GM12864 (cell line): ENCODE measurements around the gene VPS13D.

Experiments used
- DNase-seq: peaks from one replicate; pipeline ENCODE4 v3.0.0-alpha.2; 2011; ENCODE audit warnings: low read depth
- H3K4me3 ChIP-seq: 2 replicates; pipeline ENCODE4 v1.5.1; 2011; ENCODE audit warnings: mild to moderate bottlenecking, low read depth, low read length, control low read depth
- TF ChIP-seq, protein P1 (sequence below): IDR thresholded peaks from 2 replicates; pipeline ENCODE4 v1.5.1; 2011; ENCODE audit warnings: low read depth, mild to moderate bottlenecking, moderate library complexity, low read length, control low read depth, inconsistent platforms; ENCODE audit errors: missing control alignments

VPS13D gene

GRCh38 chr1:12417389-12417788 is 187.6 kb downstream of the VPS13D start:
- DNase-seq, result no peak
- no peak overlapping the region for H3K4me3 ChIP-seq
- TF ChIP-seq, protein P1, sequence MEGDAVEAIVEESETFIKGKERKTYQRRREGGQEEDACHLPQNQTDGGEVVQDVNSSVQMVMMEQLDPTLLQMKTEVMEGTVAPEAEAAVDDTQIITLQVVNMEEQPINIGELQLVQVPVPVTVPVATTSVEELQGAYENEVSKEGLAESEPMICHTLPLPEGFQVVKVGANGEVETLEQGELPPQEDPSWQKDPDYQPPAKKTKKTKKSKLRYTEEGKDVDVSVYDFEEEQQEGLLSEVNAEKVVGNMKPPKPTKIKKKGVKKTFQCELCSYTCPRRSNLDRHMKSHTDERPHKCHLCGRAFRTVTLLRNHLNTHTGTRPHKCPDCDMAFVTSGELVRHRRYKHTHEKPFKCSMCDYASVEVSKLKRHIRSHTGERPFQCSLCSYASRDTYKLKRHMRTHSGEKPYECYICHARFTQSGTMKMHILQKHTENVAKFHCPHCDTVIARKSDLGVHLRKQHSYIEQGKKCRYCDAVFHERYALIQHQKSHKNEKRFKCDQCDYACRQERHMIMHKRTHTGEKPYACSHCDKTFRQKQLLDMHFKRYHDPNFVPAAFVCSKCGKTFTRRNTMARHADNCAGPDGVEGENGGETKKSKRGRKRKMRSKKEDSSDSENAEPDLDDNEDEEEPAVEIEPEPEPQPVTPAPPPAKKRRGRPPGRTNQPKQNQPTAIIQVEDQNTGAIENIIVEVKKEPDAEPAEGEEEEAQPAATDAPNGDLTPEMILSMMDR, result no peak

- H3K4me3 ChIP-seq, result no peak overlapping the region
- TF ChIP-seq, protein P1, result no peak
- DNase-seq, result no peak
These were observed 190.3 kb downstream of the VPS13D start for GRCh38 chr1:12420171-12420570.

- TF ChIP-seq, protein P1, result no peak
- no peak overlapping the region for H3K4me3 ChIP-seq
- no peak for DNase-seq
These were observed 192.7 kb downstream of the VPS13D start for GRCh38 chr1:12422488-12422887.

GRCh38 chr1:12424087-12424529 is 194.3 kb downstream of the VPS13D start:
- TF ChIP-seq, protein P1, result no peak
- H3K4me3 ChIP-seq, result no peak overlapping the region

DNA sequence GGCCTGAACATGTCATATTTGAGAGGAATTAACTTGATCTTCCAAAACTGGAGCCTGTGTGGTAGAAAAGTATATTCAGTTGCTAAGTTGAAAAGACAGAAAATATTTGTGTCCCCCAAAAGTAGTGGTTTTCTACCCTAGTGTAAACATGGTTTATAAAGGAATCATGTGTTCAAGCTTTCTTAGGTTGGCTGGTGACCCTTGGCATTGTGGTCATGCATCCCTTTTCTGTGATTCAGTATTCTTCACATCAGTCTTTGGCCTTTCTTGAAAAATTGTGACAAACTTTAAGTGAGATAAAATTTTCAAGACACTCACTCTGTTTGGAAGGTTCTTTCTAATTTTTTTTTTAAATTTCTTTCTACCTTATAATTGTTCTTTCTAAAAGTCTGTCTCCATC is 195.0 kb downstream of the VPS13D start:
- H3K4me3 ChIP-seq, result no peak overlapping the region
- no peak for DNase-seq
- TF ChIP-seq, protein P1, result no peak

More at GRCh38 chr1:12424087-12424529, 194.3 kb downstream of the VPS13D start:
- no peak for DNase-seq

GRCh38 chr1:12426030-12426429 is 196.2 kb downstream of the VPS13D start:
- H3K4me3 ChIP-seq, result no peak overlapping the region
- no peak for DNase-seq
- TF ChIP-seq, protein P1, result no peak

GRCh38 chr1:12428334-12428733 is 198.5 kb downstream of the VPS13D start:
- no peak for DNase-seq
- no peak overlapping the region for H3K4me3 ChIP-seq

More at GRCh38 chr1:12428334-12428733, 198.5 kb downstream of the VPS13D start:
- TF ChIP-seq, protein P1, result no peak
